OCI-LY3 (cell line): ENCODE measurements around the gene CA10.

ENCODE experiments used
- H2AFZ ChIP-seq: fragments of 200-600, 300-600 bp; shearing (Covaris generic); 2 replicates; pipeline ENCODE4 v1.6.0; 2014; ENCODE audit warnings: antibody characterized with exemption, low read depth, low read length
- H3K27ac ChIP-seq: fragments of 200-600, 300-600 bp; sonication (generic); 2 replicates; pipeline ENCODE4 v1.5.1; 2014; ENCODE audit warnings: mild to moderate bottlenecking, low read length, moderate library complexity, mixed read lengths
- H3K27me3 ChIP-seq: fragments of 200-600, 300-600 bp; sonication (generic); 2 replicates; pipeline ENCODE4 v1.6.1; 2014; ENCODE audit warnings: low read depth, low read length, mixed read lengths
- H3K36me3 ChIP-seq: fragments of 200-600, 300-600 bp; sonication (generic); replicated peaks from 2 replicates; pipeline ENCODE3; 2014; ENCODE audit warnings: low read depth, low read length, mixed read lengths
- H3K4me1 ChIP-seq: fragments of 300-600, 200-600 bp; sonication (generic); 2 replicates; pipeline ENCODE4 v1.6.1; 2014; ENCODE audit warnings: low read length, mixed read lengths
- H3K4me2 ChIP-seq: fragments of 200-600, 300-600 bp; sonication (generic); 2 replicates; pipeline ENCODE4 v1.6.1; 2014; ENCODE audit warnings: low read length, mixed read lengths
- H3K4me3 ChIP-seq: fragments of 300-600, 200-600 bp; sonication (generic); 2 replicates; pipeline ENCODE4 v1.5.1; 2014; ENCODE audit warnings: antibody characterized with exemption, mild to moderate bottlenecking, low read length, moderate library complexity
- H3K79me2 ChIP-seq: fragments of 300-600, 200-600 bp; shearing (Covaris generic); 2 replicates; pipeline ENCODE4 v1.6.1; 2014; ENCODE audit warnings: mild to moderate bottlenecking, low read length, mixed read lengths
- H3K9ac ChIP-seq: fragments of 300-600, 200-600 bp; shearing (Covaris generic); 2 replicates; pipeline ENCODE4 v1.6.0; 2014; ENCODE audit warnings: mild to moderate bottlenecking, low read length, moderate library complexity
- H3K9me3 ChIP-seq: fragments of 200-600, 300-600 bp; shearing (Covaris generic); 2 replicates; pipeline ENCODE4 v1.6.1; 2014; ENCODE audit warnings: low read length, mixed read lengths; ENCODE audit not compliant: insufficient read depth
- H4K20me1 ChIP-seq: fragments of 200-600, 300-600 bp; sonication (generic); 2 replicates; pipeline ENCODE4 v1.6.1; 2016; ENCODE audit warnings: low read length, mixed read lengths; ENCODE audit not compliant: insufficient read depth
- EZH2phosphoT487 ChIP-seq: fragments of 200-600 bp; shearing (Covaris generic); IDR thresholded peaks from 2 replicates; pipeline ENCODE4 v1.6.1; 2018; ENCODE audit warnings: antibody characterized with exemption, mixed run types, low read depth
- TF ChIP-seq, protein P1 (sequence below): fragments of 200-600, 300-600 bp; sonication (generic); IDR thresholded peaks from 2 replicates; pipeline ENCODE4 v1.5.1; 2014; ENCODE audit warnings: antibody characterized with exemption, low read length, low read depth

CA10 gene

GRCh38 chr17:51672065-51672464 lies 486.4 kb downstream of the CA10 start:
- H3K36me3 ChIP-seq, result no peaks in the 10 kb centered on the region

DNA sequence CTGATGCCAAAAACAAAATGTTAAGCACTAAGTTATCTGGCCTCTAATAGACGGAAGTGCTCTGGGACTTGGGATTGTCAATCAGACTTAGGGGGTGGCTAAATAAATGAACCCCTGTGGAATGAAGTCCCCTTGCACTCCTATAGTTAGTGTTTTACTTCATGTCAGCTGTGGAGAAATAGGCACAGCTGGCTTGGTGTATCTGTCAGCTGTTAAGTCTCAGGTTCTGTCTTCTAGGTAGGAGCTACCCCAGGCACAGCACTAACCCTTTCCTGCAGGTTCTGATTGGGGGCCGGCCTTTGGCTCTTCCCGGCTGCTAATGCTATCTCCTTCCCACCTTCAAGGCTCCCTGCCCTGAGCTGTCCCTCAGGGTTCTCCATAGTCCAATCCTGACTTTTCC lies 487.6 kb downstream of the CA10 start:
- no peaks in the 10 kb centered on the region for H3K36me3 ChIP-seq
- no peaks in the 10 kb centered on the region for H3K4me1 ChIP-seq
- H3K79me2 ChIP-seq, result no peaks in the 10 kb centered on the region
- H3K27me3 ChIP-seq, result no peaks in the 10 kb centered on the region
- no peaks in the 10 kb centered on the region for H3K9me3 ChIP-seq
- H2AFZ ChIP-seq, result no peak overlapping the region
- no peak overlapping the region for H3K4me3 ChIP-seq
- no peak overlapping the region for H3K4me2 ChIP-seq
- TF ChIP-seq EZH2phosphoT487, result no peak
- TF ChIP-seq, protein P1, sequence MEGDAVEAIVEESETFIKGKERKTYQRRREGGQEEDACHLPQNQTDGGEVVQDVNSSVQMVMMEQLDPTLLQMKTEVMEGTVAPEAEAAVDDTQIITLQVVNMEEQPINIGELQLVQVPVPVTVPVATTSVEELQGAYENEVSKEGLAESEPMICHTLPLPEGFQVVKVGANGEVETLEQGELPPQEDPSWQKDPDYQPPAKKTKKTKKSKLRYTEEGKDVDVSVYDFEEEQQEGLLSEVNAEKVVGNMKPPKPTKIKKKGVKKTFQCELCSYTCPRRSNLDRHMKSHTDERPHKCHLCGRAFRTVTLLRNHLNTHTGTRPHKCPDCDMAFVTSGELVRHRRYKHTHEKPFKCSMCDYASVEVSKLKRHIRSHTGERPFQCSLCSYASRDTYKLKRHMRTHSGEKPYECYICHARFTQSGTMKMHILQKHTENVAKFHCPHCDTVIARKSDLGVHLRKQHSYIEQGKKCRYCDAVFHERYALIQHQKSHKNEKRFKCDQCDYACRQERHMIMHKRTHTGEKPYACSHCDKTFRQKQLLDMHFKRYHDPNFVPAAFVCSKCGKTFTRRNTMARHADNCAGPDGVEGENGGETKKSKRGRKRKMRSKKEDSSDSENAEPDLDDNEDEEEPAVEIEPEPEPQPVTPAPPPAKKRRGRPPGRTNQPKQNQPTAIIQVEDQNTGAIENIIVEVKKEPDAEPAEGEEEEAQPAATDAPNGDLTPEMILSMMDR, result no peak
- H4K20me1 ChIP-seq, result no peaks in the 10 kb centered on the region
- H3K27ac ChIP-seq, result no peak overlapping the region
- H3K9ac ChIP-seq, result no peak overlapping the region

More at GRCh38 chr17:51672065-51672464, 486.4 kb downstream of the CA10 start:
- Histone ChIP-seq H3K4me1 (no peaks in the 10 kb centered on the region), H3K27me3 (no peaks in the 10 kb centered on the region), H3K27ac (no peak overlapping the region), H3K79me2 (no peaks in the 10 kb centered on the region), H2AFZ (no peak overlapping the region), H3K4me2 (no peak overlapping the region), H4K20me1 (no peaks in the 10 kb centered on the region), H3K9ac (no peak overlapping the region), H3K4me3 (no peak overlapping the region), H3K9me3 (no peaks in the 10 kb centered on the region)
- TF ChIP-seq, protein P1, result no peak
- TF ChIP-seq EZH2phosphoT487, result no peak

- Histone ChIP-seq H3K36me3 (no peaks in the 10 kb centered on the region), H3K27me3 (peaks cover 10% of the 10 kb centered on the region; the same call in 1 of the 2 replicates), H3K9me3 (no peaks in the 10 kb centered on the region)
Measured at GRCh38 chr17:51668963-51669246, 489.6 kb downstream of the CA10 start.

DNA sequence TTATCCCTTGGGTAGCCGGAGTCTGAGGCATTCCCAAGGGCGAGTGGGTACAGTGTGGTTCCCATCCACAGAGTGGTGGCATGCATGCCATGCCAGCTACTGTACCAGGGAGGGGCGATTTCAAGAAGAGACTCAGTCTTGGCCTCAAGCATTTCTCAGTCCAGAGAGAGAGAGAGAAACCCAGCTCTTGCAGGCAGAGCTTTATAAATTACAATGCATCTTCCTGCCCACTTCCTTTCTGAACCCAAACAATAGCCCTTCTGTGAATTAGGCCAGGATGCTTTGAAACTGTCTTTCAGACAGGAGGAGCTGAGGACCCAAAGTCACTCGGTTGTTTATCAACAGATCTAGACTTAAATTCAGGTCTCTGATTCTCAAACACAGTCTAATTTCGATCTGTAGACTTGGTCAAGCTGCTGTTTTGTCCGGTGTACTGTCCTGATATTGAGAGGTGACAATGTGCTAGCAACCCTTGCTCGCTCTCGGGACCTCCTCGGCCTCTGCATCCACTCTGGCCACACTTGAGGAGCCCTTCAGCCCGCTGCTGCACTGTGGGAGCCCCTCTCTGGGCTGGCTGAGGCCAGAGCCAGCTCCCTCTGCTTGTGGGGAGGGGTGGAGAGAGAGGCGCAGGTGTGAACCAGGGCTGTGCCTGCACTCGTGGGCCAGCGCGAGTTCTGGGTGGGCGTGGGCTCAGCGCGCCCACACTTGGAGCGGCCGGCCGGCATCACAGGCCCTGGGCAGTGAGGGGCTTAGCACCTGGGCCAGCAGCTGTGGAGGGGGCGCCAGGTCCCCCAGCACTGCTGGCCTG lies 490.2 kb downstream of the CA10 start:
- no peak for TF ChIP-seq EZH2phosphoT487
- TF ChIP-seq, protein P1, result no peak
- Histone ChIP-seq H3K27me3 (peaks cover 10% of the 10 kb centered on the region; the same call in 1 of the 2 replicates), H2AFZ (no peak overlapping the region), H3K27ac (no peak overlapping the region), H3K36me3 (no peaks in the 10 kb centered on the region), H3K4me3 (no peak overlapping the region), H3K9ac (no peak overlapping the region), H4K20me1 (no peaks in the 10 kb centered on the region), H3K4me2 (no peak overlapping the region), H3K4me1 (no peaks in the 10 kb centered on the region), H3K79me2 (no peaks in the 10 kb centered on the region), H3K9me3 (no peaks in the 10 kb centered on the region)

More at GRCh38 chr17:51668963-51669246, 489.6 kb downstream of the CA10 start:
- H3K4me1 ChIP-seq, result no peaks in the 10 kb centered on the region
- H3K9ac ChIP-seq, result no peak overlapping the region
- TF ChIP-seq, protein P1, result no peak
- no peak for TF ChIP-seq EZH2phosphoT487
- no peak overlapping the region for H2AFZ ChIP-seq
- H3K27ac ChIP-seq, result no peak overlapping the region
- no peak overlapping the region for H3K4me2 ChIP-seq
- H4K20me1 ChIP-seq, result no peaks in the 10 kb centered on the region
- H3K79me2 ChIP-seq, result no peaks in the 10 kb centered on the region
- no peak overlapping the region for H3K4me3 ChIP-seq
